Cardiac muscle cell (in vitro differentiated cells and primary cell): ENCODE measurements around the gene TMEM176B. TPM values are rescaled to one million over a fixed set of nuclear protein-coding genes. Genes with fewer than 3 reads are reported as not detected.

Source experiments
- DNase-seq, 2 donors: peaks; one replicate each; pipeline versions ENCODE4 v3.0.0 to v3.0.0-alpha.2; 2010 to 2017; ENCODE audit warnings: low read depth in 1 of 2, low spot score in 1 of 2
- H3K27ac ChIP-seq: fragments of 200-600 bp; sonication (generic); 2 replicates; pipeline ENCODE4 v1.5.1; 2016
- H3K27me3 ChIP-seq: fragments of 200-600 bp; sonication (generic); 2 replicates; pipeline ENCODE4 v1.6.0; 2016; ENCODE audit warnings: control low read depth
- H3K36me3 ChIP-seq: fragments of 200-600 bp; sonication (generic); 2 replicates; pipeline ENCODE4 v1.5.1; 2016; ENCODE audit warnings: control low read depth
- H3K4me1 ChIP-seq: fragments of 200-600 bp; sonication (generic); 2 replicates; pipeline ENCODE4 v1.8.1; 2017; ENCODE audit warnings: low read depth, mild to moderate bottlenecking, mixed run types
- H3K4me3 ChIP-seq: fragments of 200-600 bp; sonication (generic); 2 replicates; pipeline ENCODE4 v1.5.1; 2016; ENCODE audit warnings: mild to moderate bottlenecking
- H3K9me3 ChIP-seq: fragments of 200-600 bp; sonication (generic); 2 replicates; pipeline ENCODE4 v1.5.1; 2017; ENCODE audit warnings: low read depth, mild to moderate bottlenecking, control low read depth
- polyA plus RNA-seq: library from polyadenylated mRNA; unstranded; fragments of >200 nt; fragmentation: Nextera tagmentation; extraction: Ambion mirVana; gene quantifications from 2 replicates; pipeline ENCODE4 v1.2.1, GENCODE V29; 2016
- total RNA-seq: library from RNA; depleted of rRNA; stranded (reverse); fragments of >200 nt; gene quantifications from 2 replicates; pipeline ENCODE4 v1.2.3, GENCODE V29; 2016
- TF ChIP-seq, protein P1 (sequence below): IDR thresholded peaks from 2 replicates; pipeline ENCODE4 v1.5.1; 2012; ENCODE audit warnings: low read depth, mild to moderate bottlenecking, low read length

The TMEM176B gene
- total and polyA plus RNA-seq, 2 experiments from 2014 or later = 30.6 to 41.8 TPM

DNA sequence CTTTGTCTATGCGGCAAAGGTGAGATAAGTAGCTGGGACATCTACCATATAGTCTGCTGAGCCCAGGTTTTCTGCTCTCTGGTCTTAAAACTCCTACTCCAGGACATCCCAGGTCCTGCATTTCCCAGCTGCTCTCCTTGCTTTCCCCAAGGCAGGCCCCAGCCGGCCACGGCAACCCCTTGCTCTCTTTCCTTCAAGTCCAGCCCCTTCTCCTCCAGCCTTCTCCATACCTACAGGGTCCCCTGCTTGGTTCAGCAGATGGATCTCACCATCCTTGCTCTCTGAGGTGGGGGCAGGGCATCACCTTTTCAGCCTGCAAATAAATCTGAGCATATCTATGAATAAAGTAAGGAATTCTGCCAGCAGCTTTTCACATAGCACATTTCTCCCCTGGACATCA, 54.3 kb downstream of the TMEM176B start:
- Histone ChIP-seq H3K4me3 (no peak overlapping the region), H3K4me1 (peaks cover 12% of the 10 kb centered on the region), H3K36me3 (no peaks in the 10 kb centered on the region), H3K27ac (no peak overlapping the region), H3K9me3 (no peaks in the 10 kb centered on the region), H3K27me3 (peaks cover 15% of the 10 kb centered on the region)
- TF ChIP-seq, protein P1, sequence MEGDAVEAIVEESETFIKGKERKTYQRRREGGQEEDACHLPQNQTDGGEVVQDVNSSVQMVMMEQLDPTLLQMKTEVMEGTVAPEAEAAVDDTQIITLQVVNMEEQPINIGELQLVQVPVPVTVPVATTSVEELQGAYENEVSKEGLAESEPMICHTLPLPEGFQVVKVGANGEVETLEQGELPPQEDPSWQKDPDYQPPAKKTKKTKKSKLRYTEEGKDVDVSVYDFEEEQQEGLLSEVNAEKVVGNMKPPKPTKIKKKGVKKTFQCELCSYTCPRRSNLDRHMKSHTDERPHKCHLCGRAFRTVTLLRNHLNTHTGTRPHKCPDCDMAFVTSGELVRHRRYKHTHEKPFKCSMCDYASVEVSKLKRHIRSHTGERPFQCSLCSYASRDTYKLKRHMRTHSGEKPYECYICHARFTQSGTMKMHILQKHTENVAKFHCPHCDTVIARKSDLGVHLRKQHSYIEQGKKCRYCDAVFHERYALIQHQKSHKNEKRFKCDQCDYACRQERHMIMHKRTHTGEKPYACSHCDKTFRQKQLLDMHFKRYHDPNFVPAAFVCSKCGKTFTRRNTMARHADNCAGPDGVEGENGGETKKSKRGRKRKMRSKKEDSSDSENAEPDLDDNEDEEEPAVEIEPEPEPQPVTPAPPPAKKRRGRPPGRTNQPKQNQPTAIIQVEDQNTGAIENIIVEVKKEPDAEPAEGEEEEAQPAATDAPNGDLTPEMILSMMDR = no peak
- no peak for DNase-seq

DNA sequence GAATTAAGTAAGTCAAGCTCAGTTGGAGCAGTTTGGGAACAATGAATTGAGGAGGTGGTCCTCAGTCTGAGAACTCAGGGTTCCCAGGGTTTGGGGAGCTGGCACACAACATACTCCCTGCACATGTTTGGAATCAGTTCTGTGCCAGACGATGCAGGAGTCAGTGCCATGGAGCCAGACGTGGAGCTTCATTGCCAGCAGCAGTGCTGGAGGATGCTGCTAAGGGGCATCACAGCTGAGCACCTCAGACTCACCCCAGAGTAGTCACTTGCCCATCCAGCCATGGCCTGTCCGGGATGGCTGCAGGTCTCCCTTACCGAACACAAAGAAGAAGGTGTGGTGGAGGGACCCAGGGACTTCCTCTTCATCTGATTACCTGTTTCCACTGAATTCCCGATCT, 55.1 kb downstream of the TMEM176B start:
- no peak overlapping the region for H3K27ac ChIP-seq
- H3K4me3 ChIP-seq = no peak overlapping the region
- TF ChIP-seq, protein P1 = no peak
- no peaks in the 10 kb centered on the region for H3K9me3 ChIP-seq
- peaks cover 10% of the 10 kb centered on the region for H3K4me1 ChIP-seq
- peaks cover 23% of the 10 kb centered on the region for H3K27me3 ChIP-seq
- H3K36me3 ChIP-seq = no peaks in the 10 kb centered on the region
- DNase-seq = no peak

DNA sequence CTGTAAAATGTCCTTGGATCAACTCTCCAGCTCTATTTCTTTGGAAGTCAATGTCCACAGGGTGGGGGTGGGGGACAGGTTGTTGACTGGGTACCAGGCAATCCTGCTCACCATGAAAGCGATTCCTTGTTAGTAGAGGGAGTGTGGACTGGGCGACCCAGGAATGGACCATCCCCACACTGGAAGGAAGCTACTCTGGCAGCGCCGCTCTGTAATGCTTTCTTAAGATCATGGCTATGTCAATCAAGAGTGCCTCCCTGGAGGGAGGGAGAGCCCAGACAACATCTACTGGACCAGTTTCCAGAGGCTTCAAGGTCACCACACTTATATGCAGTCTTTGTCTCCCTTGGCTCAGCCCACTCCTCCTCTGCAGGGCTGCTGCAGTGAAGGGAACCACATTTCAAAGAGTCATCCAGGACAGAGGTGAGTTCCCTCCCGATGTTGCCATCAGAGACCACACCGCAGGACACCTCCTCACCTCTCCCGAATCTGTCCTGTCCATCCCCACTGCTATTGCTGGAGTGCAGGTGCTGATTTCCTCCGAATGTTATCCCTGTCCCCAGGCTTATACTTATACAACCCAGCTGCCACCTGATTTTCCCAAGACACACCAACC, 56.0 kb downstream of the TMEM176B start:
- no peak for DNase-seq
- H3K4me1 ChIP-seq = peaks cover 10% of the 10 kb centered on the region
- no peaks in the 10 kb centered on the region for H3K9me3 ChIP-seq
- H3K36me3 ChIP-seq = no peaks in the 10 kb centered on the region
- H3K4me3 ChIP-seq = no peak overlapping the region
- H3K27ac ChIP-seq = no peak overlapping the region
- H3K27me3 ChIP-seq = peaks cover 24% of the 10 kb centered on the region
- TF ChIP-seq, protein P1 = no peak

DNA sequence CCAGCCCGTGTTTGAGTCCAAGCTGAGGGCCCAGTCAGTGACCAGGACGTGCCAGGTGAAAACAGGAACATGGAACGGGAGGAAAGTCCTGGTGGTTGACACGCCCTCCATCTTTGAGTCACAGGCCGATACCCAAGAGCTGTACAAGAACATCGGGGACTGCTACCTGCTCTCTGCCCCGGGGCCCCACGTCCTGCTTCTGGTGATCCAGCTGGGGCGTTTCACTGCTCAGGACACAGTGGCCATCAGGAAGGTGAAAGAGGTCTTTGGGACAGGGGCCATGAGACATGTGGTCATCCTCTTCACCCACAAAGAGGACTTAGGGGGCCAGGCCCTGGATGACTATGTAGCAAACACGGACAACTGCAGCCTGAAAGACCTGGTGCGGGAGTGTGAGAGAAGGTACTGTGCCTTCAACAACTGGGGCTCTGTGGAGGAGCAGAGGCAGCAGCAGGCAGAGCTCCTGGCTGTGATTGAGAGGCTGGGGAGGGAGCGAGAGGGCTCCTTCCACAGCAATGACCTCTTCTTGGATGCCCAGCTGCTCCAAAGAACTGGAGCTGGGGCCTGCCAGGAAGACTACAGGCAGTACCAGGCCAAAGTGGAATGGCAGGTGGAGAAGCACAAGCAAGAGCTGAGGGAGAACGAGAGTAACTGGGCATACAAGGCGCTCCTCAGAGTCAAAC, 57.7 kb downstream of the TMEM176B start:
- TF ChIP-seq, protein P1 = no peak
- Histone ChIP-seq H3K36me3 (no peaks in the 10 kb centered on the region), H3K27ac (no peak overlapping the region), H3K27me3 (peaks cover 41% of the 10 kb centered on the region), H3K4me1 (peaks cover 10% of the 10 kb centered on the region), H3K9me3 (no peaks in the 10 kb centered on the region), H3K4me3 (no peak overlapping the region)
- DNase-seq = no peak

Other genes with a start within 250 kb of the TMEM176B start
- 0.24 TPM in 1 of 2 replicates, not detected in the other for gene GIMAP4, start 233.0 kb downstream of the TMEM176B start, total RNA-seq
- gene GIMAP4, start 233.0 kb downstream of the TMEM176B start, polyA plus RNA-seq = 1.8 TPM in 1 of 2 replicates, not detected in the other
- 0.04 and 0.09 TPM in 2 replicates for gene GIMAP6, start 168.0 kb downstream of the TMEM176B start, total RNA-seq
- 0.29 TPM in 1 of 2 replicates, not detected in the other for gene GIMAP6, start 168.0 kb downstream of the TMEM176B start, polyA plus RNA-seq
- not detected in 2 replicates for gene GIMAP2, start 114.7 kb downstream of the TMEM176B start, total RNA-seq
- 0.11 TPM in 1 of 2 replicates, not detected in the other for gene GIMAP2, start 114.7 kb downstream of the TMEM176B start, polyA plus RNA-seq
- gene GIMAP1, start 83.8 kb downstream of the TMEM176B start, total RNA-seq = 0.06 TPM in 1 of 2 replicates, not detected in the other
- gene GIMAP1, start 83.8 kb downstream of the TMEM176B start, polyA plus RNA-seq = 0.17 TPM in 1 of 2 replicates, not detected in the other
- 0.25 and 0.45 TPM in 2 replicates for gene GIMAP5, start 62.9 kb downstream of the TMEM176B start, total RNA-seq
- gene GIMAP5, start 62.9 kb downstream of the TMEM176B start, polyA plus RNA-seq = 0.22 and 1.3 TPM in 2 replicates
- 18.2 and 19.1 TPM in 2 replicates for gene TMEM176A, start 405 bp upstream of the TMEM176B start, total RNA-seq
- 32.1 and 35.7 TPM in 2 replicates for gene TMEM176A, start 405 bp upstream of the TMEM176B start, polyA plus RNA-seq
- 0.06 TPM in 1 of 2 replicates, not detected in the other for gene AOC1, start 52.2 kb upstream of the TMEM176B start, total RNA-seq
- gene AOC1, start 52.2 kb upstream of the TMEM176B start, polyA plus RNA-seq = not detected in 2 replicates
- 91.5 and 110 TPM in 2 replicates for gene KCNH2, start 178.0 kb upstream of the TMEM176B start, total RNA-seq
- gene KCNH2, start 178.0 kb upstream of the TMEM176B start, polyA plus RNA-seq = 48.0 and 64.2 TPM in 2 replicates
- gene NOS3, start 190.7 kb upstream of the TMEM176B start, total RNA-seq = 19.7 and 20.3 TPM in 2 replicates
- gene NOS3, start 190.7 kb upstream of the TMEM176B start, polyA plus RNA-seq = 13.1 and 16.3 TPM in 2 replicates
- 7.1 and 8.4 TPM in 2 replicates for gene ATG9B, start 224.1 kb upstream of the TMEM176B start, total RNA-seq
- gene ATG9B, start 224.1 kb upstream of the TMEM176B start, polyA plus RNA-seq = 13.0 and 22.7 TPM in 2 replicates
- gene ABCB8, start 228.1 kb upstream of the TMEM176B start, total RNA-seq = 27.2 and 29.2 TPM in 2 replicates
- gene ABCB8, start 228.1 kb upstream of the TMEM176B start, polyA plus RNA-seq = 18.4 and 20.4 TPM in 2 replicates
- gene ASIC3, start 248.2 kb upstream of the TMEM176B start, total RNA-seq = 9.0 and 9.8 TPM in 2 replicates
- 5.2 and 6.8 TPM in 2 replicates for gene ASIC3, start 248.2 kb upstream of the TMEM176B start, polyA plus RNA-seq